Activated CD8-positive, alpha-beta memory T cell treated with anti-CD3 and anti-CD28 coated beads, Interleukin-2, amount 10 ng/mL, durations not matched to agents 7 days and 5 days (primary cell): Measurements from ENCODE around the gene IL21R. TPM values are rescaled to one million over a fixed set of nuclear protein-coding genes. Genes with fewer than 3 reads are reported as not detected.

Experiments
- ATAC-seq: fragments of 150-1000 bp; cut with Tn5 transposase; one replicate; pipeline ENCODE4 v1.10.0; 2021; ENCODE audit warnings: moderate library complexity
- CTCF ChIA-PET: fragments of 350-600 bp; sonication (Branson Sonifier 250); formaldehyde crosslinking; loops from one replicate; lab custom pipeline; 2021; ENCODE audit warnings: antibody characterized with exemption; lab: Charles Lee
- DNase-seq: peaks from one replicate; pipeline ENCODE4 v3.0.0-alpha.2; 2020
- H3K27ac Mint-ChIP-seq: one replicate; pipeline ENCODE4 v1.8.0; 2021; ENCODE audit warnings: mild to moderate bottlenecking, mixed read lengths
- H3K27me3 Mint-ChIP-seq: one replicate; pipeline ENCODE4 v1.8.0; 2021; ENCODE audit warnings: mixed read lengths
- H3K36me3 Mint-ChIP-seq: one replicate; pipeline ENCODE4 v1.8.0; 2021; ENCODE audit warnings: mild to moderate bottlenecking, mixed read lengths
- H3K4me1 Mint-ChIP-seq: one replicate; pipeline ENCODE4 v1.8.0; 2021; ENCODE audit warnings: mixed read lengths
- H3K4me3 Mint-ChIP-seq: one replicate; pipeline ENCODE4 v1.8.0; 2021; ENCODE audit warnings: mild to moderate bottlenecking, moderate library complexity, mixed read lengths
- H3K9me3 Mint-ChIP-seq: one replicate; pipeline ENCODE4 v1.8.0; 2022; ENCODE audit warnings: low read depth, mixed read lengths
- total RNA-seq, 2 experiments: library from RNA; stranded (reverse); gene quantifications; one replicate each; pipeline ENCODE4 v1.2.3, GENCODE V29; 2021

IL21R gene
- total RNA-seq, 2 experiments from 2014 or later, result 24.6 to 38.0 TPM

DNA sequence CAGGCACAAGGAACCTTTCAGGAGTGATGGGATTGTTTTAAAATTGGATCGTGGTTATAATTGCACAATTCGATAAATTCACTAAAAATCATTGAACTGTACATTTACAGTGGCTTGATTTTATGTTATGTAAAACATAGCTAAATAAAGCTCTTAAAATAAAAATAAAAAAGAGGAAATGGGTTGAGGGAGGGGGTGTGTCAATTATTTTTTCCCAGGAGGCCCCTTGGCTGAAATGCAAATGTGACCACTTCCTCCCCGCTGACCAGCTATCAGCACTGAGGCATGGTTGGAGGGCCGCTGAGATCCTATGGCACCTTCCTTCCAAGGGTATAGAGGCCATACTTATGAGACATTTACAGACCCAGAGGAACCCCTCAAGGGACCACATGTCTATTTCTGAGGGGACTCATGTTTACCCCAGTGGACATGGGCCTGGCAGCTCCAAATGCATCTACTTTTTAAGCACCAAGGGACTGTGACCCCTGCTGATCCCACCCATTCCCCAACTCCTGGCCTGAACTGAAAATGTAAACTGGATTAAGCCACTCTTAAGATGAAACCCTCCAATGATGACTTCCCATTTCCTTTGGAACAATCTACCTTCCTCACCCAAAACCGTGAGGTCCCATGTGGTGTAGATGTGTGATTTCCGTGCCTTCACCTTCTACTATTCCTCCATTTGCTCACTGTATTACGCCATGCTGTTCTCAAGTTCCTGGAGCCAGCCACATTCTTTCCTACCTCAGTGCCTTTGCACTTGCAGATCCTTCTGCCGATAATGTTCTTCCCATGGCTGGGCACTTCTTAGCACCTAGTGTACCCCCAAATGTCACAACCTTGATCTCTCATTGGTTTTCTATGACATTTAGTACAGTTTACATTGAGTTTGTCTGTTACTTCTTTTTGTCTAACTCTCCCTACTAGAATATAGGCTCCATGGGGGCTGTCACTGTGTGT, 2.8 kb upstream of the IL21R start:
- CTCF ChIA-PET, result no interaction called here
- peak; percentile 39 for DNase-seq
- Mint-ChIP-seq H3K4me1 (peaks cover 51% of the 10 kb centered on the region), H3K27me3 (no peaks in the 10 kb centered on the region), H3K36me3 (peaks cover 24% of the 10 kb centered on the region), H3K9me3 (peaks cover 7% of the 10 kb centered on the region), H3K4me3 (no peak overlapping the region), H3K27ac (peak overlapping the region; percentile 22)
- ATAC-seq, result no peak

GRCh38 chr16:27399969-27400368, 2.0 kb upstream of the IL21R start:
- peaks cover 2% of the 10 kb centered on the region for H3K9me3 Mint-ChIP-seq
- DNase-seq (peak; percentile 19), ATAC-seq (no peak)
- H3K27ac Mint-ChIP-seq, result no peak overlapping the region
- peaks cover 49% of the 10 kb centered on the region for H3K4me1 Mint-ChIP-seq
- H3K36me3 Mint-ChIP-seq, result peaks cover 21% of the 10 kb centered on the region
- CTCF ChIA-PET, result interaction anchor here (1.1 to 3.4 kb wide), 3 partner anchors 13 to 31 kb away, joined by 3 to 22 read pairs (median 3); no protein-coding TSS in a partner anchor
- H3K27me3 Mint-ChIP-seq, result no peaks in the 10 kb centered on the region
- H3K4me3 Mint-ChIP-seq, result no peak overlapping the region

DNA sequence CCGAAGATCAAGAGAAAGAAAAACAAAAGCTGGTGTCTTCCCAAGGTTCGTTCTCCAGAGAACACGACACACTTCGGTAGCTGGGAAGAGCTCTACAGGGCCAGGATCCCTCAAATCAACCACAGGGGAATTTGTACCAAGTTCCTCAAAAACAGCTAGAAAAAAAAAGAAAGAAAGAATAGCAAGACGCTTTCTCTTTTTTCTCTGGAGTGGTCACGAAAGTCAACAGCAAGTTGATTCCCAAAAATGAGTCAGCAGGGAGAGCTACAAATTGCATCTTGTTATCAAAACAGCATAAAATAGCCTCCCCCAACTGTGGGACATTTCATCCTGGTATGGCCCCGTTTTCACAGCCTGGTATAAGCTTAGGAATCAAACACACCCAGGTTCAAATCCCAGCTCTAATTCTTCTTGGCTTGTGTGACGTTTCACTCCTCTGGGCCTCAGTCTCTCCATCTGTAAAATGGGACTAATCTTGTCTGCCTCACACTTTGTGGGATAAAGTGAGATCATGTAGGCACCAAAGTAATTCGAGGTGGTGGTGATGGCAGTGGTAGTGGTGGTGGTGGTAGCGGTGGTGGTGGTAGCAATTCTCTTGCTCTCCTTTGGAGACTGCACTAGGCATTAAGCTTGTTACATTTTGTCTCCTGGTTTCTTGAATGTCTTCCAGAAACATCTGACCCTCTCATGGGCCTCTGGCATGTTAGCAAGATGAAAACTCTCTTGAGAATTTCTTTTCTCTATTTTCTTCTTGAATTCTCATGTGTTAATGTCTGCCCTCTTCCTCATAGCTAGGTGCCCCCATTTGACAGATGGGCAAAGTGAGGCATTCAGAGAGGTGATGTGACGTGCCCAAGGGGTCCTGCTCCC, 988 bp upstream of the IL21R start:
- Mint-ChIP-seq H3K4me3 (no peak overlapping the region), H3K27me3 (no peaks in the 10 kb centered on the region), H3K9me3 (no peaks in the 10 kb centered on the region), H3K4me1 (peaks cover 53% of the 10 kb centered on the region), H3K36me3 (peaks cover 12% of the 10 kb centered on the region), H3K27ac (no peak overlapping the region)
- CTCF ChIA-PET, result interaction anchor here (0.8 to 3.4 kb wide), 9 partner anchors 9 to 231 kb away, joined by 3 to 22 read pairs (median 3); no protein-coding TSS in a partner anchor
- no peak for ATAC-seq
- peak; percentile 40 for DNase-seq

DNA sequence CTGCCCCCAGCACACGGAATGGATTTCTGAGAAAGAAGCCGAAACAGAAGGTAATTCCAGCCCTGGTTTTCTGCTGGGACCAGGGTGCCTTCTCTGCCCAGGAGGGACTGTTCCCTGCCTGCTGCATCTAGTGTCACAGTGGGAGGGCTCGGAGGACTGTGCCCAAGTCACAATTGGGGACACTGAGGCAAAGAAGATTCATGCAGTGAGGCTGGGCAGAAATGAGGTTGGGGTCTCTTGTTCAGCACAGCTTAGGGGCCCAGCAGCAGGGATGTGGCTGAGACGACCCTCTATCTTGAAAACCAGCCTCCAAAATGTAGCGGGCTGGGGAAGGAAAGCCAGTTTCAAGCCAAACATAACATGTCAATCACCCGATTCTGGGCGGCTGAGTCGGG, 592 bp downstream of the IL21R start:
- Mint-ChIP-seq H3K4me1 (peaks cover 68% of the 10 kb centered on the region), H3K9me3 (no peaks in the 10 kb centered on the region), H3K27ac (peak overlapping the region; percentile 96), H3K36me3 (peaks cover 13% of the 10 kb centered on the region), H3K4me3 (peak overlapping the region; percentile 96), H3K27me3 (no peaks in the 10 kb centered on the region)
- DNase-seq (no peak), ATAC-seq (no peak)
- CTCF ChIA-PET, result interaction anchor here (0.7 to 3.4 kb wide), 8 partner anchors 13 to 85 kb away, joined by 3 to 22 read pairs (median 5); no protein-coding TSS in a partner anchor

DNA sequence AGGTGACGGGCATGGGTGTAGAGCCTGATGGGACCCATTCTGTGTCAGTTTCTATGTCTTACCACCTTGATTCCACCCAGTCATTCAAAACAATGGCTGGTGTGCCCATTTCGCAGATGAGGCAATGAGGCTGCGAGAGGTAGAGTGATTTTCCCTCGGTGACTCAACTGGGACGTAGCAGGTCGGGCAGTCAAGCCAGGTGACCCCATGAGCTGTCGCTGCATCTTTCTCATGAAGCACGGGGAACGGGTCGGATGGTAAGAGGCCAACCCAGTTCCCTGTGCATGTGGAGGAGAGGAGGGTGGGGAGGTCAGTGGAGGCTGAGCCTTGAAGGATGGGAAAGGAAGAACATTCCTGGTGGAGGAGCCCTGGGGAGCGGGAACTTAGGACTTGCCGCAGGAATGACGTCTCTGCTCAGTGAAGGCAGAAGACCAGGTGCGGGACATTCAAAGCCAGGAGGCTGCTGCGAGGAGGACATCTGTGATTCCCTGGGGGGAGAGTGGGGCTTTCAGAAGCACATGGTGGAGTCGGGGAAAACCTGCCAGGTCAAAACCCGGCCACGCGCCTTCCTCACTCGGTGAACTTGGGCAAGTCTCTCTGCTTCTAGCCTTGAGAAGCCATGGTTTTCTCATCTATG, 1.1 kb downstream of the IL21R start:
- Mint-ChIP-seq H3K27me3 (no peaks in the 10 kb centered on the region), H3K9me3 (no peaks in the 10 kb centered on the region), H3K36me3 (peaks cover 14% of the 10 kb centered on the region), H3K27ac (peak overlapping the region; percentile 96), H3K4me1 (peaks cover 72% of the 10 kb centered on the region), H3K4me3 (peak overlapping the region; percentile 96)
- ATAC-seq (no peak), DNase-seq (peak; percentile 67)
- CTCF ChIA-PET, result interaction anchor here (1.0 to 3.4 kb wide), 7 partner anchors 9 to 229 kb away, joined by 3 to 22 read pairs (median 3); no protein-coding TSS in a partner anchor

DNA sequence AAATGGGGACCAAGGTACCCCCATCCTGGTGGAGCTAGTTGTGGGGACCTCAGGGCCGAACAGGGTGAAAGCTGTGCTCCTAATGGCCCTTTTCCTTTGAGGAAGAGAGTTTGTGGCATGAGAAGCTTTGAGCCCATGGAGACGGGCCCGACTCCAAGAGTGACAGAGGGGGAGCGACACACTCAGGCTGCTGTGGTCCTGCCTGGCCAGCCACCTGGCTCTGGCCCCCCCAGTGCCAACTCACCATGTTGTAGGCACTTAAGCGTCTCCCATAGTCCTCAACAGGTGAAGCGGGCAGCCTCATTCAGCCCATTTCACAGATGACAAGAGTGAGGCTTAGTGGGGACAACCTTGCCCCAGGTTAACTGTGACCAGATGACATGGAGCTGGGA, 1.6 kb downstream of the IL21R start:
- peak overlapping the region; percentile 96 for H3K27ac Mint-ChIP-seq
- ATAC-seq (no peak), DNase-seq (peak; percentile 43)
- no peaks in the 10 kb centered on the region for H3K9me3 Mint-ChIP-seq
- H3K36me3 Mint-ChIP-seq, result peaks cover 18% of the 10 kb centered on the region
- peak overlapping the region; percentile 96 for H3K4me3 Mint-ChIP-seq
- H3K27me3 Mint-ChIP-seq, result no peaks in the 10 kb centered on the region
- CTCF ChIA-PET, result interaction anchor here (0.8 to 1.8 kb wide), 11 partner anchors 10 to 230 kb away, joined by 3 to 7 read pairs (median 3); no protein-coding TSS in a partner anchor
- peaks cover 76% of the 10 kb centered on the region for H3K4me1 Mint-ChIP-seq

GRCh38 chr16:27404163-27404823, 2.3 kb downstream of the IL21R start:
- peak; percentile 53 for DNase-seq
- Mint-ChIP-seq H3K4me3 (peak overlapping the region; percentile 96), H3K36me3 (peaks cover 21% of the 10 kb centered on the region)

GRCh38 chr16:27405546-27406451, 3.8 kb downstream of the IL21R start:
- Mint-ChIP-seq H3K9me3 (no peaks in the 10 kb centered on the region), H3K4me1 (peaks cover 83% of the 10 kb centered on the region), H3K4me3 (peak overlapping the region; percentile 44), H3K27ac (peak overlapping the region; percentile 89), H3K27me3 (no peaks in the 10 kb centered on the region), H3K36me3 (peaks cover 34% of the 10 kb centered on the region)
- ATAC-seq (peak; percentile 11), DNase-seq (peak; percentile 71)
- CTCF ChIA-PET, result interaction anchor here (0.9 to 4.2 kb wide), 21 partner anchors 10 to 226 kb away, joined by 3 to 20 read pairs (median 4); no protein-coding TSS in a partner anchor

More at GRCh38 chr16:27404163-27404823, 2.3 kb downstream of the IL21R start:
- H3K4me1 Mint-ChIP-seq, result peaks cover 75% of the 10 kb centered on the region
- H3K9me3 Mint-ChIP-seq, result no peaks in the 10 kb centered on the region
- H3K27me3 Mint-ChIP-seq, result no peaks in the 10 kb centered on the region
- peak overlapping the region; percentile 96 for H3K27ac Mint-ChIP-seq
- CTCF ChIA-PET, result interaction anchor here (0.8 to 4.2 kb wide), 18 partner anchors 10 to 230 kb away, joined by 3 to 20 read pairs (median 4); no protein-coding TSS in a partner anchor
- ATAC-seq, result no peak

GRCh38 chr16:27406511-27407128, 4.6 kb downstream of the IL21R start:
- Mint-ChIP-seq H3K4me1 (peaks cover 80% of the 10 kb centered on the region), H3K27ac (peak overlapping the region; percentile 89), H3K4me3 (peak overlapping the region; percentile 44), H3K36me3 (peaks cover 39% of the 10 kb centered on the region), H3K27me3 (no peaks in the 10 kb centered on the region), H3K9me3 (no peaks in the 10 kb centered on the region)
- peak; percentile 44 for DNase-seq
- ATAC-seq, result no peak
- CTCF ChIA-PET, result interaction anchor here (0.9 to 4.2 kb wide), 13 partner anchors 9 to 227 kb away, joined by 3 to 20 read pairs (median 7); no protein-coding TSS in a partner anchor

DNA sequence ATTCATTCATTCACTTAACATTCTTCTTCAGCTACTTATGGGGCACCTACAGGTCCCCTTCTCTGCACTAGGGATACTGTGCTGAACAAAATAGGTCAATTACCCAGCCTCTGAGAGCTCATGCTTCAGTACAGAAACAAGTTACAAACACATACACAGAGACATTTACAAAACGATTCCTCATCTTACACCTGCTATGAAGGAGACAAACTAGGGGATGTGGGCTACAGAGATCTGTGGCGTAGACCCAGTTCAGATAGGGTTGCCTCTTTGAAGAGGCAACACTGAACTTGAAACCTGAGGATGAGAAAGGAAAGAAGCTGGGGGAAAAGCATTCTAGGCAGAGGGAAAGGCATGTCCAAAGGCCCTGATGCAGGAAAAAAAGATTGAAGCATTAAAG, 5.2 kb downstream of the IL21R start:
- Mint-ChIP-seq H3K36me3 (peaks cover 44% of the 10 kb centered on the region), H3K4me3 (peak overlapping the region; percentile 44), H3K4me1 (peaks cover 80% of the 10 kb centered on the region), H3K9me3 (peaks cover 5% of the 10 kb centered on the region), H3K27ac (peak overlapping the region; percentile 89), H3K27me3 (no peaks in the 10 kb centered on the region)
- CTCF ChIA-PET, result interaction anchor here (0.7 to 4.2 kb wide), 15 partner anchors 9 to 228 kb away, joined by 3 to 20 read pairs (median 6); no protein-coding TSS in a partner anchor
- peak; percentile 6 for ATAC-seq
- DNase-seq, result peak; percentile 47
